GM23248 (cell line): ENCODE data around the gene GPR137B. TPM values are rescaled to one million over a fixed set of nuclear protein-coding genes. Genes with fewer than 3 reads are reported as not detected.
"Not testable (repeated sequence)": the region's sequence is repeated elsewhere in the genome, so short reads cannot be mapped to it uniquely, and the experiment has no call there.

Source experiments
- DNase-seq: peaks from one replicate; pipeline ENCODE4 v3.0.0-alpha.2; 2015
- H2AFZ ChIP-seq: fragments of 200-600 bp; sonication (generic); 2 replicates; pipeline ENCODE4 v1.6.1; 2016; ENCODE audit warnings: antibody characterized with exemption
- H3F3A ChIP-seq: fragments of 200-600 bp; sonication (generic); 2 replicates; pipeline ENCODE4 v1.6.1; 2016; ENCODE audit warnings: mild to moderate bottlenecking, antibody characterized with exemption, mixed run types; ENCODE audit not compliant: insufficient read depth
- H3K27ac ChIP-seq: fragments of 200-600 bp; sonication (generic); 2 replicates; pipeline ENCODE4 v1.5.1; 2016; ENCODE audit warnings: mild to moderate bottlenecking
- H3K27me3 ChIP-seq: fragments of 200-600 bp; sonication (generic); replicated peaks from 2 replicates; pipeline ENCODE4 v1.6.1; 2016; ENCODE audit warnings: mild to moderate bottlenecking; ENCODE audit not compliant: insufficient read depth
- H3K36me3 ChIP-seq: fragments of 200-600 bp; sonication (generic); 2 replicates; pipeline ENCODE4 v1.6.1; 2016; ENCODE audit warnings: low read depth, mild to moderate bottlenecking
- H3K4me1 ChIP-seq: fragments of 200-600 bp; sonication (generic); 2 replicates; pipeline ENCODE4 v1.6.1; 2016; ENCODE audit warnings: mild to moderate bottlenecking; ENCODE audit not compliant: insufficient read depth
- H3K4me2 ChIP-seq: fragments of 200-600 bp; sonication (generic); one replicate; pipeline ENCODE4 v1.6.1; 2016; ENCODE audit warnings: mild to moderate bottlenecking; ENCODE audit not compliant: unreplicated experiment
- H3K4me3 ChIP-seq: fragments of 200-600 bp; sonication (generic); 2 replicates; pipeline ENCODE4 v1.5.1; 2016; ENCODE audit warnings: mild to moderate bottlenecking
- H3K79me2 ChIP-seq: fragments of 200-600 bp; sonication (generic); 2 replicates; pipeline ENCODE4 v1.6.1; 2016; ENCODE audit warnings: mild to moderate bottlenecking; ENCODE audit not compliant: insufficient read depth
- H3K9ac ChIP-seq: fragments of 200-600 bp; sonication (generic); 2 replicates; pipeline ENCODE4 v1.6.1; 2016; ENCODE audit warnings: mild to moderate bottlenecking
- H3K9me2 ChIP-seq: fragments of 200-600 bp; sonication (generic); 2 replicates; pipeline ENCODE4 v1.6.1; 2016; ENCODE audit warnings: mixed run types, mild to moderate bottlenecking, moderate library complexity; ENCODE audit not compliant: insufficient read depth
- H3K9me3 ChIP-seq: fragments of 200-600 bp; sonication (generic); one replicate; pipeline ENCODE4 v1.6.1; 2017; ENCODE audit warnings: low read depth
- H4K20me1 ChIP-seq: fragments of 200-600 bp; sonication (generic); 2 replicates; pipeline ENCODE4 v1.6.0; 2016; ENCODE audit not compliant: insufficient read depth
- EZH2 ChIP-seq: fragments of 200-600 bp; sonication (generic); IDR thresholded peaks from 2 replicates; pipeline ENCODE4 v1.6.1; 2018; ENCODE audit warnings: antibody characterized with exemption, mild to moderate bottlenecking; ENCODE audit not compliant: insufficient read depth, poor library complexity, severe bottlenecking
- EZH2phosphoT487 ChIP-seq: fragments of 200-600 bp; sonication (generic); IDR thresholded peaks from 2 replicates; pipeline ENCODE4 v1.6.1; 2018; ENCODE audit warnings: antibody characterized with exemption, moderate library complexity, mild to moderate bottlenecking, low read depth; ENCODE audit not compliant: insufficient read depth
- WGBS, 2 experiments: methylation state at CpG; one replicate each; pipeline ENCODE4 v1.1.6; 2015 to 2017; ENCODE audit warnings: low lambda C conversion rate in 2 of 2, low coverage in 1 of 2; ENCODE audit errors: missing lambda C conversion rate in 2 of 2; 5-methylcytosine and 5-hydroxymethylcytosine counted together
- in situ Hi-C: fragments of 300-500 bp; cut with MboI; formaldehyde crosslinking; loops from 2 replicates; pipeline ENCODE4 v1.15.0; 2020
- polyA plus RNA-seq: library from polyadenylated mRNA; unstranded; fragments of >200 nt; fragmentation: Nextera tagmentation; extraction: Ambion mirVana; gene quantifications from 2 replicates; pipeline ENCODE4 v1.2.1, GENCODE V29; 2016
- total RNA-seq: library from RNA; depleted of rRNA; stranded (reverse); fragments of >200 nt; shearing (Covaris generic); gene quantifications from 2 replicates; pipeline ENCODE4 v1.2.3, GENCODE V29; 2014; rRNA removed

Gene GPR137B, protein sequence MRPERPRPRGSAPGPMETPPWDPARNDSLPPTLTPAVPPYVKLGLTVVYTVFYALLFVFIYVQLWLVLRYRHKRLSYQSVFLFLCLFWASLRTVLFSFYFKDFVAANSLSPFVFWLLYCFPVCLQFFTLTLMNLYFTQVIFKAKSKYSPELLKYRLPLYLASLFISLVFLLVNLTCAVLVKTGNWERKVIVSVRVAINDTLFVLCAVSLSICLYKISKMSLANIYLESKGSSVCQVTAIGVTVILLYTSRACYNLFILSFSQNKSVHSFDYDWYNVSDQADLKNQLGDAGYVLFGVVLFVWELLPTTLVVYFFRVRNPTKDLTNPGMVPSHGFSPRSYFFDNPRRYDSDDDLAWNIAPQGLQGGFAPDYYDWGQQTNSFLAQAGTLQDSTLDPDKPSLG
- total RNA-seq = 20.0 and 26.0 TPM in 2 replicates
- 30.0 and 30.6 TPM in 2 replicates for polyA plus RNA-seq

- in situ Hi-C loops = no loop called here
- no peaks in the 10 kb centered on the region for H3K9me2 ChIP-seq
- H2AFZ ChIP-seq = peak within 1 kb of the TSS; percentile 97
- no peaks in the 10 kb centered on the region; the same call in 1 of the 2 replicates for H4K20me1 ChIP-seq
- no peaks in the 10 kb centered on the region for H3K36me3 ChIP-seq
- peaks cover 35% of the 10 kb centered on the region for H3K79me2 ChIP-seq
- TF ChIP-seq EZH2phosphoT487 (no peak), EZH2 (no peak)
- peak within 1 kb of the TSS; percentile 79 for H3K9ac ChIP-seq
- H3K4me3 ChIP-seq = peak within 1 kb of the TSS; percentile 94
- no peaks in the 10 kb centered on the region for H3K9me3 ChIP-seq
- peak; percentile 82 for DNase-seq
- H3K27me3 ChIP-seq = peaks cover 27% of the 10 kb centered on the region
- peaks cover 16% of the 10 kb centered on the region for H3F3A ChIP-seq
- peak within 1 kb of the TSS; percentile 98 for H3K4me2 ChIP-seq
- peak within 1 kb of the TSS; percentile 42 for H3K27ac ChIP-seq
- H3K4me1 ChIP-seq = peaks cover 10% of the 10 kb centered on the region; the same call in 1 of the 2 replicates
- WGBS, 2 experiments = 1 to 2% methylated on average over 55 to 64 of the region's 105 CpGs
Observed at GRCh38 chr1:236142253-236143103, at the start of gene GPR137B. TSS of gene GPR137B (plus strand) at chr1:236142539. CDS start at chr1:236142623, 84 bp downstream.

DNA sequence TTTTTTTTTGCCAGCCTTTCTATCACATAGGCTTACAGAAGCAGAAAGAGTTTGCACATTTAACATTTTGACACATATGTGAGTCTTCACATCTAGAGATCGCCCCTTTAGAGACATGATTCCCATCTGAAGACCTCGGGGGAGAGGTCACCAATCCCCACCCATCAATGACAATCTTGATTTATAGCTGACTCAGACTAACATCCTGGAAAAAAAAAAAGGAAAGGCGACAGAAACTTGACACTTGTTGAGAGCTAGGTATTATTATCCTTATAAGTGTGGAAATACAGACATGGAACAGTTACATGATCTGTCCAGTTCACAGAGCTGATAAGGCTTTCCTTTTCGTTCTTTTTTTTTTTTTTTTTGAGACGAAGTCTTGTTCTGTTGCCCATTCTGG lies 49.4 kb upstream of the GPR137B start:
- no peak overlapping the region for H3K9ac ChIP-seq
- no peak overlapping the region for H3K4me2 ChIP-seq
- H3K27ac ChIP-seq = no peak overlapping the region
- no peak for TF ChIP-seq EZH2phosphoT487
- TF ChIP-seq EZH2 = no peak
- H4K20me1 ChIP-seq = no peaks in the 10 kb centered on the region
- H3K4me3 ChIP-seq = no peak overlapping the region
- in situ Hi-C loops = no loop called here
- no peaks in the 10 kb centered on the region for H3K9me3 ChIP-seq
- DNase-seq = no peak
- no peaks in the 10 kb centered on the region for H3K79me2 ChIP-seq
- H3K9me2 ChIP-seq = no peaks in the 10 kb centered on the region
- H2AFZ ChIP-seq = no peak overlapping the region
- H3K27me3 ChIP-seq = no peaks in the 10 kb centered on the region
- no peaks in the 10 kb centered on the region for H3K36me3 ChIP-seq
- H3F3A ChIP-seq = peaks cover 29% of the 10 kb centered on the region
- 36 to 43% methylated on average over 5 of the region's 5 CpGs for WGBS, 2 experiments
- no peaks in the 10 kb centered on the region for H3K4me1 ChIP-seq

GRCh38 chr1:236095705-236096520 lies 46.4 kb upstream of the GPR137B start:
- TF ChIP-seq EZH2 = no peak
- TF ChIP-seq EZH2phosphoT487 = no peak
- in situ Hi-C loops = no loop called here
- H3F3A ChIP-seq = peaks cover 39% of the 10 kb centered on the region
- WGBS, 2 experiments = 48 to 56% methylated on average over 3 of the region's 3 CpGs
- no peaks in the 10 kb centered on the region for H4K20me1 ChIP-seq
- H3K9me3 ChIP-seq = no peaks in the 10 kb centered on the region
- no peaks in the 10 kb centered on the region for H3K79me2 ChIP-seq
- H3K9ac ChIP-seq = no peak overlapping the region
- no peak overlapping the region for H3K4me2 ChIP-seq
- H3K27me3 ChIP-seq = no peaks in the 10 kb centered on the region
- 0 out of 2 replicates have a peak, but pooled peaks cover 7% of the 10 kb centered on the region for H3K4me1 ChIP-seq
- no peak overlapping the region for H3K4me3 ChIP-seq
- DNase-seq = no peak
- H3K9me2 ChIP-seq = no peaks in the 10 kb centered on the region
- no peaks in the 10 kb centered on the region for H3K36me3 ChIP-seq
- H2AFZ ChIP-seq = no peak overlapping the region
- H3K27ac ChIP-seq = no peak overlapping the region

DNA sequence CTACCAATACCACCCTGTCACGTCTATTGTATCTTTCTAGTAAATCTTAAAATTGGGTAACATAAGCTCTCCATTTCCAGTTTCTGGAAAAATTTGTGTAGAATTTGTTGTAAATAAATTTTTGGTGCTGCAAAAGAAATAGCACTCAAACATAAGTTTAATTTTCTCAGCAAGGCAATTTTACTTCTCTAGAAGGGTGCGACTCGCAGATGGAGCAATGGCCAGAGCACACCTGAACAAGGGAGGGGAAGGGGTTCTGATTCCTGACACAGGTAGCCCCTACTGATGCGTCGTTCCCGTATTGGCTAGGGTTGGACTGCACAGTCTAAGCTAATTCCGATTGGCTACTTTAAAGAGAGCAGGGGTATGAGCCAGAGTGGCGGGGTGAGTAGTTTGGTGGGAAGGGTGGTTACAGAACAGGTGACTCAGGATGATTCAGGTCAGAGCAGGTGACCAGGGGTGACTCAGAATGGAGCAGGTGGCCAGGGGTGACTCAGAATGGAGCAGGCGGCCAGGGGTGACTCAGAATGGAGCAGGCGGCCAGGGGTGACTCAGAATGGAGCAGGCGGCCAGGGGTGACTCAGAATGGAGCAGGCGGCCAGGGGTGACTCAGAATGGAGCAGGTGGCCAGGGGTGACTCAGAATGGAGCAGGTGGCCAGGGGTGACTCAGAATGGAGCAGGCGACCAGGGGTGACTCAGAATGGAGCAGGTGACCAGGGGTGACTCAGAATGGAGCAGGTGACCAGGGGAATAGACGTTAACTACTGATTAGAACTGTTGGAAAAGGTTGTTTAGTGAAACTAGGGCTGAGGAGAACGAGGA lies 45.5 kb upstream of the GPR137B start:
- H3K4me2 ChIP-seq, H3K79me2 ChIP-seq, H2AFZ ChIP-seq, H3K27ac ChIP-seq, H3K4me3 ChIP-seq, H3K27me3 ChIP-seq, H3K9me2 ChIP-seq, H3K36me3 ChIP-seq, H3K4me1 ChIP-seq, in situ Hi-C loops, H3K9ac ChIP-seq, H4K20me1 ChIP-seq, H3K9me3 ChIP-seq: not testable (repeated sequence)
- WGBS, 2 experiments = 55 to 60% methylated on average over 15 of the region's 15 CpGs
- DNase-seq = peak; percentile 72
- H3F3A ChIP-seq = peaks cover 39% of the 10 kb centered on the region
